ENCODE measurements around the gene SRP68. TPM values are rescaled to one million over a fixed set of nuclear protein-coding genes. Genes with fewer than 3 reads are reported as not detected.

Gene SRP68
- total and polyA plus RNA-seq, 4 donors = 17.7 to 36.7 (median 28.7) TPM

GRCh38 chr17:76017481-76018339 is 54.6 kb downstream of the SRP68 start:
- DNase-seq (ENCODE audit: low spot score) = no peak
- H3K27me3 ChIP-seq (ENCODE audit: control insufficient read depth in 4 of 4, insufficient read depth in 4 of 4, low read length in 3 of 4) = no peaks in the 10 kb centered on the region
- H3K9me3 ChIP-seq (ENCODE audit: control insufficient read depth in 4 of 4, low read length in 3 of 4) = no peaks in the 10 kb centered on the region
- no peak overlapping the region for H3K4me3 ChIP-seq (ENCODE audit: low read depth in 1 of 3, low read length in 3 of 3)
- 92% methylated on average over 21 of the region's 21 CpGs for WGBS
- no peak overlapping the region for H3K27ac ChIP-seq (ENCODE audit: low read depth in 1 of 2, low read length in 2 of 2)
- no peak for TF ChIP-seq GABPA (IDR thresholded peaks at IDR 0.05 in 1 of 2, conservative IDR thresholded peaks at IDR 0.05 in 1 of 2)
- no peak for TF ChIP-seq ZBTB33 (IDR thresholded peaks at IDR 0.05)
- TF ChIP-seq MAX (IDR thresholded peaks at IDR 0.05) = no peak
- TF ChIP-seq EGR1 (IDR thresholded peaks at IDR 0.05; ENCODE audit: low read depth in 2 of 2) = no peak
- no peak for TF ChIP-seq FOXA1 (IDR thresholded peaks at IDR 0.05)
- TF ChIP-seq RAD21 (IDR thresholded peaks at IDR 0.05) = no peak
- no peak for TF ChIP-seq NR2F2 (IDR thresholded peaks at IDR 0.05)
- no peak for TF ChIP-seq JUND (IDR thresholded peaks at IDR 0.05)
- H3K36me3 ChIP-seq (ENCODE audit: control insufficient read depth in 4 of 4, insufficient read depth in 3 of 4, low read depth in 1 of 4, low read length in 3 of 4) = no peaks in the 10 kb centered on the region
- no peak overlapping the region for H3K9ac ChIP-seq (ENCODE audit: low read depth in 1 of 2, low read length in 2 of 2)
- peaks cover 0 to 6% (median 2%) of the 10 kb centered on the region in 4 donors for H3K4me1 ChIP-seq (ENCODE audit: control insufficient read depth in 4 of 4, insufficient read depth in 4 of 4, low read length in 3 of 4)

GRCh38 chr17:76014925-76015261 is 57.4 kb downstream of the SRP68 start:
- Histone ChIP-seq H3K4me1 (ENCODE audit: control insufficient read depth in 4 of 4, insufficient read depth in 4 of 4, low read length in 3 of 4) (peaks cover 0 to 6% (median 2%) of the 10 kb centered on the region in 4 donors), H3K36me3 (ENCODE audit: control insufficient read depth in 4 of 4, insufficient read depth in 3 of 4, low read depth in 1 of 4, low read length in 3 of 4) (no peaks in the 10 kb centered on the region), H3K9me3 (ENCODE audit: control insufficient read depth in 4 of 4, low read length in 3 of 4) (no peaks in the 10 kb centered on the region), H3K27me3 (ENCODE audit: control insufficient read depth in 4 of 4, insufficient read depth in 4 of 4, low read length in 3 of 4) (no peaks in the 10 kb centered on the region), H3K4me3 (ENCODE audit: low read depth in 1 of 3, low read length in 3 of 3) (no peak overlapping the region), H3K9ac (ENCODE audit: low read depth in 1 of 2, low read length in 2 of 2) (no peak overlapping the region), H3K27ac (ENCODE audit: low read depth in 1 of 2, low read length in 2 of 2) (no peak overlapping the region)
- 82% methylated on average over 26 of the region's 26 CpGs for WGBS
- no peak for DNase-seq (ENCODE audit: low spot score)
- TF ChIP-seq REST (IDR thresholded peaks at IDR 0.05) = no peak
- no peak for TF ChIP-seq TAF1 (conservative IDR thresholded peaks at IDR 0.05)
- no peak for TF ChIP-seq ATF3 (IDR thresholded peaks at IDR 0.05)
- TF ChIP-seq ZBTB33 (IDR thresholded peaks at IDR 0.05) = no peak
- TF ChIP-seq SP1 (IDR thresholded peaks at IDR 0.05) = no peak
- TF ChIP-seq MAX (IDR thresholded peaks at IDR 0.05) = no peak
- TF ChIP-seq RAD21 (IDR thresholded peaks at IDR 0.05) = no peak
- no peak for TF ChIP-seq YY1 (IDR thresholded peaks at IDR 0.05)
